GM19193 (cell line): ENCODE results near the gene THAP3.

ENCODE experiments used
- POLR2A ChIP-seq: IDR thresholded peaks from 4 replicates; pipeline ENCODE4 v1.6.1; 2011; ENCODE audit not compliant: insufficient read depth, insufficient read length; ENCODE audit errors: extremely low read depth

The THAP3 gene

GRCh38 chr1:6614929-6615785 lies 9.5 kb upstream of the THAP3 start:
- TF ChIP-seq POLR2A = no peak

- TF ChIP-seq POLR2A = no peak
Measured at GRCh38 chr1:6619045-6619444, 5.6 kb upstream of the THAP3 start.

GRCh38 chr1:6621429-6622391 lies 3.0 kb upstream of the THAP3 start:
- TF ChIP-seq POLR2A = no peak

GRCh38 chr1:6622396-6623152 lies 2.1 kb upstream of the THAP3 start:
- TF ChIP-seq POLR2A = no peak

- no peak for TF ChIP-seq POLR2A
Measured at GRCh38 chr1:6623269-6623965, 1.3 kb upstream of the THAP3 start.

- TF ChIP-seq POLR2A = no peak
Measured at GRCh38 chr1:6625584-6626149, 999 bp downstream of the THAP3 start.

- no peak for TF ChIP-seq POLR2A
Measured at GRCh38 chr1:6627031-6627430, 2.4 kb downstream of the THAP3 start.

- TF ChIP-seq POLR2A = no peak
Measured at GRCh38 chr1:6627841-6628545, 3.3 kb downstream of the THAP3 start.

- TF ChIP-seq POLR2A = no peak
Measured at GRCh38 chr1:6628971-6629479, 4.4 kb downstream of the THAP3 start.

GRCh38 chr1:6630027-6630426 lies 5.4 kb downstream of the THAP3 start:
- no peak for TF ChIP-seq POLR2A

GRCh38 chr1:6631058-6631457 lies 6.4 kb downstream of the THAP3 start:
- TF ChIP-seq POLR2A = no peak

- TF ChIP-seq POLR2A = no peak
Measured at GRCh38 chr1:6632588-6633514, 8.2 kb downstream of the THAP3 start.
